ENCODE measurements around the gene RPL32. TPM values are rescaled to one million over a fixed set of nuclear protein-coding genes. Genes with fewer than 3 reads are reported as not detected.

RPL32 gene
- total and polyA plus RNA-seq, 2 donors (not counting 3 experiments of a cell fraction or from before 2014, with no cell fraction given), result 1,075 to 1,588 TPM

DNA sequence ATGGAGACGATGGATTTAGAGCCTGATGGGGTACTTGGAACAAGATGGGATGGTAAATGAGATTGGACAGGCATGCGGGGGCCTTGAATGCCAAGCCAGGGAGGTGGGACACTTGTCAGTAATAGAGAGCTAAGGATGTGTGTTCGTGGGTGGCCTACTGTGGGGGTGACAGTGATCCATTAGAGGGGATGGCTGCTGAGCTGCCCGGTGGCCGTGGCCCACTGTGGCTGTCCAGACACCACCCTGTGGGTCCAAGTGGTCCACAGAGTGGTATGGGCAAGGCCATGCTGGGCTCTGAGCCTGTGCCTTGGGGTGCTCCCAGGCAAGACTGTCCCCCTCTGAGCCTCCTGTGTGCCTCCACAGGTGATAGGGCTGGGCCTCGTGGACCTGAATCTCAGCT, 27.4 kb downstream of the RPL32 start:
- intact Hi-C loops (cut with micrococcal nuclease), result no loop called here
- POLR2A ChIA-PET, result no interaction called here
- no TSS peak for BruUV-seq (replicated peaks)

More for the DNA sequence above, 27.4 kb downstream of the RPL32 start:
- Histone ChIP-seq H4K20me1 (replicated peaks; ENCODE audit: control insufficient read depth, extremely low read depth, insufficient read depth, low read length) (no peaks in the 10 kb centered on the region), H3K4me3 (replicated peaks in 1 of 3; ENCODE audit: insufficient read depth in 1 of 3, low read depth in 1 of 3, low read length in 3 of 3) (no peak overlapping the region), H2AFZ (ENCODE audit: low read depth, low read length) (no peak overlapping the region), H3K4me2 (ENCODE audit: insufficient read depth, low read length) (no peak overlapping the region), H3K36me3 (ENCODE audit: control insufficient read depth in 2 of 2, extremely low read depth in 1 of 2, insufficient read depth in 2 of 2, low read length in 2 of 2) (peaks cover 0 to 4% of the 10 kb centered on the region in 2 experiments), H3K79me2 (ENCODE audit: control insufficient read depth, insufficient read depth, low read length) (no peaks in the 10 kb centered on the region), H3K4me1 (ENCODE audit: control insufficient read depth, extremely low read depth, insufficient read depth, low read length) (peaks cover 8% of the 10 kb centered on the region), H3K27ac (ENCODE audit: insufficient read depth, low read depth, low read length) (no peak overlapping the region), H3K9ac (replicated peaks; ENCODE audit: extremely low read depth, insufficient read depth, low read length) (no peak overlapping the region), H3K9me3 (replicated peaks; ENCODE audit: control insufficient read depth, insufficient read depth, low read length) (no peaks in the 10 kb centered on the region), H3K27me3 (ENCODE audit: control insufficient read depth in 2 of 2, insufficient read depth in 2 of 2, low read length in 2 of 2) (no peaks in the 10 kb centered on the region), H3K9me1 (replicated peaks; ENCODE audit: control insufficient read depth, extremely low read depth, insufficient read depth, low read length) (no peaks in the 10 kb centered on the region)
- FAIRE-seq (no peak), DNase-seq (ENCODE audit: low read depth, low spot score) (no peak)
- dilution Hi-C loops (cut with MboI; ENCODE audit: extremely low pct_ligation_motif_present, low sequenced_read_pairs), result no loop called here
- TF ChIP-seq POLR2AphosphoS5 (IDR thresholded peaks at IDR 0.05; ENCODE audit: insufficient read depth, low read depth, low read length) (no peak), EZH2 (IDR thresholded peaks at IDR 0.05; ENCODE audit: borderline replicate concordance, low read depth, low read length, severe bottlenecking) (no peak), GATA2 (IDR thresholded peaks at IDR 0.05; ENCODE audit: insufficient read depth, insufficient read length, low read depth, low read length) (no peak), MAX (IDR thresholded peaks at IDR 0.05; ENCODE audit: insufficient read depth, insufficient read length) (no peak), FOS (IDR thresholded peaks at IDR 0.05; ENCODE audit: borderline replicate concordance, insufficient read depth, low read length) (no peak), MYC (IDR thresholded peaks at IDR 0.05; ENCODE audit: low read depth, low read length) (no peak), POLR2A (IDR thresholded peaks at IDR 0.05; ENCODE audit: low read depth, low read length) (no peak), JUN (IDR thresholded peaks at IDR 0.05; ENCODE audit: borderline replicate concordance, insufficient read depth, insufficient read length, low read depth) (no peak)
- TF ChIP-seq, protein P1, sequence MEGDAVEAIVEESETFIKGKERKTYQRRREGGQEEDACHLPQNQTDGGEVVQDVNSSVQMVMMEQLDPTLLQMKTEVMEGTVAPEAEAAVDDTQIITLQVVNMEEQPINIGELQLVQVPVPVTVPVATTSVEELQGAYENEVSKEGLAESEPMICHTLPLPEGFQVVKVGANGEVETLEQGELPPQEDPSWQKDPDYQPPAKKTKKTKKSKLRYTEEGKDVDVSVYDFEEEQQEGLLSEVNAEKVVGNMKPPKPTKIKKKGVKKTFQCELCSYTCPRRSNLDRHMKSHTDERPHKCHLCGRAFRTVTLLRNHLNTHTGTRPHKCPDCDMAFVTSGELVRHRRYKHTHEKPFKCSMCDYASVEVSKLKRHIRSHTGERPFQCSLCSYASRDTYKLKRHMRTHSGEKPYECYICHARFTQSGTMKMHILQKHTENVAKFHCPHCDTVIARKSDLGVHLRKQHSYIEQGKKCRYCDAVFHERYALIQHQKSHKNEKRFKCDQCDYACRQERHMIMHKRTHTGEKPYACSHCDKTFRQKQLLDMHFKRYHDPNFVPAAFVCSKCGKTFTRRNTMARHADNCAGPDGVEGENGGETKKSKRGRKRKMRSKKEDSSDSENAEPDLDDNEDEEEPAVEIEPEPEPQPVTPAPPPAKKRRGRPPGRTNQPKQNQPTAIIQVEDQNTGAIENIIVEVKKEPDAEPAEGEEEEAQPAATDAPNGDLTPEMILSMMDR (IDR thresholded peaks at IDR 0.05; ENCODE audit: extremely low read depth in 1 of 2, insufficient read depth in 1 of 2, low read depth in 1 of 2, low read length in 2 of 2), result no peak
- CTCF ChIA-PET, result interaction anchor here (1.1 to 1.9 kb wide), 3 partner anchors 14 to 28 kb away, joined by 3 to 5 read pairs (median 4); no protein-coding TSS in a partner anchor

Data from endothelial cell of umbilical vein (primary cell).